Adrenal gland (tissue), 12 donors: Measurements from ENCODE around the gene SYNE1. TPM values are rescaled to one million over a fixed set of nuclear protein-coding genes. Genes with fewer than 3 reads are reported as not detected.

Experiments used
- DNase-seq, 7 donors: peaks; one replicate each; pipeline ENCODE4 v3.0.0-alpha.2; 2019 to 2020
- H3K27ac ChIP-seq, 5 donors: fragments of 200-600 bp; sonication (generic) in 4 of 5; 1 replicate in 3 of 5; 2 replicates in 2 of 5; pipeline versions ENCODE4 v1.5.1 to v1.8.0; 2016 to 2020; ENCODE audit warnings: mild to moderate bottlenecking in 1 of 5
- H3K27me3 ChIP-seq: fragments of 200-600 bp; 2 replicates; pipeline ENCODE4 v1.8.0; 2021
- H3K36me3 ChIP-seq, 2 donors: fragments of 200-600 bp; replicated peaks in 1 of 2; 1 replicate in 1 of 2; 2 replicates in 1 of 2; pipeline versions ENCODE4 v1.5.1 to v1.8.0; 2018 to 2022
- H3K4me1 ChIP-seq, 2 donors: fragments of 200-600 bp; replicated peaks in 1 of 2; 1 replicate in 1 of 2; 2 replicates in 1 of 2; pipeline versions ENCODE4 v1.5.1 to v1.8.0; 2018 to 2021
- H3K4me3 ChIP-seq, 4 donors: fragments of 200-600 bp; sonication (generic) in 3 of 4; one replicate each; pipeline ENCODE4 v1.5.1; 2016 to 2018
- H3K9me3 ChIP-seq, 3 donors: fragments of 200-600 bp; sonication (generic) in 1 of 3; replicated peaks in 1 of 3; 1 replicate in 2 of 3; 2 replicates in 1 of 3; pipeline versions ENCODE4 v1.5.1 to v1.8.0; 2016 to 2021
- CTCF ChIP-seq, 6 experiments: fragments of 450-650 bp in 4 of 6; fragments of 200-600 bp in 2 of 6; sonication (generic) in 1 of 6; IDR thresholded peaks; 1 replicate in 5 of 6; 2 replicates in 1 of 6; pipeline versions ENCODE4 v1.5.1 to v1.8.0; 2016 to 2021; ENCODE audit warnings: antibody characterized with exemption in 6 of 6, mild to moderate bottlenecking in 2 of 6, moderate library complexity in 1 of 6
- POLR2A ChIP-seq, 2 donors: fragments of 450-650 bp; IDR thresholded peaks; one replicate each; pipeline ENCODE4 v1.6.1; 2017; ENCODE audit warnings: antibody characterized with exemption in 2 of 2, mild to moderate bottlenecking in 2 of 2, moderate library complexity in 1 of 2
- WGBS, 4 donors: extraction: QIAGEN DNeasy Blood & Tissue Kit in 2 of 4; methylation state at CpG; one replicate each; pipeline versions ENCODE4 v1.1.5 to v1.1.7; 2013 to 2017; 5-methylcytosine and 5-hydroxymethylcytosine counted together
- intact Hi-C, 2 donors: fragments of 100-400 bp; cut with DNase I; formaldehyde crosslinking; loops; one replicate each; pipeline versions ENCODE4 v1.14.1 to v1.15.0; 2022 to 2023
- polyA plus RNA-seq, 3 donors: library from polyadenylated mRNA; stranded (reverse); fragments of 200-250 nt in 2 of 3; fragments of 350-450 nt in 1 of 3; fragmentation: Illumina TruSeq in 1 of 3; extraction: RNeasy Lipid Tissue Mini Kit (QIAGEN cat#74804) in 1 of 3; gene quantifications; one replicate each; pipeline ENCODE4 v1.2.3, GENCODE V29; 2013 to 2014
- total RNA-seq, 9 donors: library from RNA; depleted of rRNA in 4 of 9; stranded (reverse); fragments of >200 nt in 4 of 9; fragments of 120-200 nt in 1 of 9; fragmentation: NEBNext Ultra II Directional in 1 of 9; extraction: Animal tissue kit (Norgen Biotek cat#: 25700) in 1 of 9; gene quantifications; one replicate each; pipeline versions ENCODE4 v1.1.0 to v1.2.4, GENCODE V29; 2013 to 2023
- donor health status: healthy with polysubstance abuse.
- donor health status: Bipolar disorder and iron deficiency.
- donor health status: DM: yes; HTN: yes; CAD: no.
- donor health status: DM: no; HTN: no; CAD: no.
- donor health status: DM: no; HTN: no; CAD: no.
- donor health status: DM: yes; HTN: yes; CAD: no.

Gene SYNE1
- total and polyA plus RNA-seq, 12 donors = 29.0 to 170 (median 93.1) TPM

- WGBS, 4 donors = 95 to 97% (median 96%) methylated on average over 17 of the region's 17 CpGs
- Histone ChIP-seq H3K36me3 (peaks cover 0 to 35% of the 10 kb centered on the region in 2 donors), H3K4me1 (peaks cover 0 to 8% of the 10 kb centered on the region in 2 donors), H3K9me3 (no peaks in the 10 kb centered on the region), H3K27me3 (no peaks in the 10 kb centered on the region), H3K4me3 (no peak overlapping the region), H3K27ac (no peak overlapping the region)
- TF ChIP-seq CTCF (IDR thresholded peaks at IDR 0.05) = no peak
- no peak for TF ChIP-seq POLR2A (IDR thresholded peaks at IDR 0.05)
- intact Hi-C loops = no loop called here
- no peak for DNase-seq
Measured at GRCh38 chr6:152154559-152155356, 482.4 kb downstream of the SYNE1 start.

- peak in 1 of 7 donors; percentile 81 for DNase-seq
- intact Hi-C loops = no loop called here
- H3K27me3 ChIP-seq = no peaks in the 10 kb centered on the region
- no peak for TF ChIP-seq POLR2A (IDR thresholded peaks at IDR 0.05)
- TF ChIP-seq CTCF (IDR thresholded peaks at IDR 0.05) = no peak
- no peak overlapping the region for H3K27ac ChIP-seq
- peaks cover 0 to 8% of the 10 kb centered on the region in 2 donors for H3K4me1 ChIP-seq
- WGBS, 4 donors = 78 to 94% (median 80%) methylated on average over 12 to 13 of the region's 13 CpGs
- peaks cover 0 to 62% of the 10 kb centered on the region in 2 donors for H3K36me3 ChIP-seq
- no peak overlapping the region for H3K4me3 ChIP-seq
- H3K9me3 ChIP-seq = no peaks in the 10 kb centered on the region
Measured at GRCh38 chr6:152151920-152152319, 485.2 kb downstream of the SYNE1 start.

- WGBS, 4 donors = 73 to 89% (median 85%) methylated on average over 3 of the region's 3 CpGs
- Histone ChIP-seq H3K4me3 (no peak overlapping the region), H3K36me3 (peaks cover 0 to 70% of the 10 kb centered on the region in 2 donors), H3K4me1 (peaks cover 0 to 8% of the 10 kb centered on the region in 2 donors), H3K27me3 (no peaks in the 10 kb centered on the region), H3K9me3 (no peaks in the 10 kb centered on the region), H3K27ac (no peak overlapping the region)
- intact Hi-C loops = no loop called here
- DNase-seq = no peak
- TF ChIP-seq CTCF (IDR thresholded peaks at IDR 0.05) (no peak), POLR2A (IDR thresholded peaks at IDR 0.05) (no peak)
Measured at GRCh38 chr6:152150196-152150595, 487.0 kb downstream of the SYNE1 start.

GRCh38 chr6:152148412-152148811 is 488.8 kb downstream of the SYNE1 start:
- peaks cover 0 to 77% of the 10 kb centered on the region in 2 donors for H3K36me3 ChIP-seq
- WGBS, 4 donors = 100% methylated on average over 1 of the region's 1 CpG

More at GRCh38 chr6:152148412-152148811, 488.8 kb downstream of the SYNE1 start:
- intact Hi-C loops = no loop called here
- DNase-seq = no peak
- Histone ChIP-seq H3K4me3 (no peak overlapping the region), H3K27ac (no peak overlapping the region), H3K27me3 (no peaks in the 10 kb centered on the region), H3K4me1 (peaks cover 0 to 8% of the 10 kb centered on the region in 2 donors), H3K9me3 (no peaks in the 10 kb centered on the region)
- TF ChIP-seq CTCF (IDR thresholded peaks at IDR 0.05) (no peak), POLR2A (IDR thresholded peaks at IDR 0.05) (no peak)
